Amniotic stem cell (primary cell): ENCODE measurements around the gene KIF26B.

Experiments used
- DNase-seq: peaks from one replicate; lab custom pipeline; 2025; lab: John Stamatoyannopoulos, UW

Gene KIF26B

GRCh38 chr1:245132771-245133170, 22.0 kb upstream of the KIF26B start:
- DNase-seq, result no peak

- DNase-seq, result no peak
Observed at GRCh38 chr1:245133995-245134715, 20.6 kb upstream of the KIF26B start.

GRCh38 chr1:245142171-245142798, 12.5 kb upstream of the KIF26B start:
- no peak for DNase-seq

- no peak for DNase-seq
Observed at GRCh38 chr1:245142976-245143375, 11.8 kb upstream of the KIF26B start.

GRCh38 chr1:245143849-245144248, 10.9 kb upstream of the KIF26B start:
- no peak for DNase-seq

GRCh38 chr1:245148069-245148468, 6.7 kb upstream of the KIF26B start:
- no peak for DNase-seq

GRCh38 chr1:245148861-245149260, 5.9 kb upstream of the KIF26B start:
- DNase-seq, result no peak

- DNase-seq, result peak; percentile 39
Observed at GRCh38 chr1:245153081-245153551, 1.7 kb upstream of the KIF26B start.

- DNase-seq, result no peak
Observed at GRCh38 chr1:245153552-245154428, 995 bp upstream of the KIF26B start.

GRCh38 chr1:245155272-245156040, 671 bp downstream of the KIF26B start:
- no peak for DNase-seq

- peak; percentile 52 for DNase-seq
Observed at GRCh38 chr1:245156041-245156735, 1.4 kb downstream of the KIF26B start.

- peak; percentile 18 for DNase-seq
Observed at GRCh38 chr1:245156736-245157505, 2.1 kb downstream of the KIF26B start.

GRCh38 chr1:245158913-245159312, 4.1 kb downstream of the KIF26B start:
- no peak for DNase-seq

- DNase-seq, result no peak
Observed at GRCh38 chr1:245160288-245160687, 5.5 kb downstream of the KIF26B start.

GRCh38 chr1:245160741-245161400, 6.1 kb downstream of the KIF26B start:
- no peak for DNase-seq

GRCh38 chr1:245161866-245162265, 7.1 kb downstream of the KIF26B start:
- DNase-seq, result no peak

- no peak for DNase-seq
Observed at GRCh38 chr1:245166471-245166885, 11.7 kb downstream of the KIF26B start.

- no peak for DNase-seq
Observed at GRCh38 chr1:245168086-245168485, 13.3 kb downstream of the KIF26B start.

- DNase-seq, result no peak
Observed at GRCh38 chr1:245168906-245169305, 14.1 kb downstream of the KIF26B start.

- no peak for DNase-seq
Observed at GRCh38 chr1:245169376-245169775, 14.6 kb downstream of the KIF26B start.
